ENCODE measurements around the gene NRN1.

Gene NRN1

GRCh38 chr6:5996714-5997419 is 9.9 kb downstream of the NRN1 start:
- peaks cover 15% of the 10 kb centered on the region for H3K9me3 ChIP-seq (ENCODE audit: insufficient read depth, low read depth, low read length)
- H3K36me3 ChIP-seq (ENCODE audit: control insufficient read depth in 1 of 2, insufficient read depth in 2 of 2, low read length in 2 of 2): no peaks in the 10 kb centered on the region
- H2BK5ac ChIP-seq (ENCODE audit: low read depth, low read length, poor library complexity): no peak overlapping the region
- no peaks in the 10 kb centered on the region for H3K79me2 ChIP-seq (ENCODE audit: control insufficient read depth, insufficient read depth, low read length, poor library complexity)
- no peak overlapping the region for H2BK120ac ChIP-seq (ENCODE audit: insufficient read depth, low read length, poor library complexity)
- no peak overlapping the region for H3K18ac ChIP-seq (ENCODE audit: low read length)
- peak; percentile 47 to 64 for DNase-seq
- no peak overlapping the region for H4K12ac ChIP-seq (ENCODE audit: low read depth, low read length)
- peak overlapping the region; percentile 57 for H3K4me3 ChIP-seq (ENCODE audit: low read depth, low read length)
- no peak overlapping the region for H2BK12ac ChIP-seq (ENCODE audit: low read length)
- H3K27ac ChIP-seq (ENCODE audit: low read depth, low read length): no peak overlapping the region
- no CpG with 5 or more reads among the region's 48 CpGs for WGBS (ENCODE audit: extremely low coverage, insufficient coverage, insufficient read length)
- no peak overlapping the region for H4K8ac ChIP-seq (ENCODE audit: low read depth, low read length)
- peaks cover 3 to 12% of the 10 kb centered on the region in 2 experiments for H3K4me1 ChIP-seq (ENCODE audit: control insufficient read depth in 1 of 2, insufficient read depth in 2 of 2, low read length in 2 of 2)
- H3K9ac ChIP-seq (ENCODE audit: low read length): no peak overlapping the region
- no peaks in the 10 kb centered on the region for H3K79me1 ChIP-seq (ENCODE audit: low read length)
- H2AK5ac ChIP-seq (ENCODE audit: low read length): no peak overlapping the region
- H3K23ac ChIP-seq (ENCODE audit: low read length): no peak overlapping the region
- peak overlapping the region; percentile 85 for H3K4me2 ChIP-seq (ENCODE audit: low read length)
- peaks cover 88% of the 10 kb centered on the region for H3K27me3 ChIP-seq (ENCODE audit: insufficient read depth, low read length)
- H3K4ac ChIP-seq (ENCODE audit: low read depth, low read length): no peak overlapping the region
- no peak overlapping the region for H3K14ac ChIP-seq (ENCODE audit: low read length)
- no peak overlapping the region for H4K91ac ChIP-seq (ENCODE audit: low read depth, low read length)
- H2AFZ ChIP-seq (ENCODE audit: insufficient read depth, low read length, poor library complexity): peak overlapping the region; percentile 40

GRCh38 chr6:5995949-5996713 is 10.6 kb downstream of the NRN1 start:
- H3K27me3 ChIP-seq (ENCODE audit: insufficient read depth, low read length): peaks cover 80% of the 10 kb centered on the region
- no CpG with 5 or more reads among the region's 41 CpGs for WGBS (ENCODE audit: extremely low coverage, insufficient coverage, insufficient read length)
- H3K79me1 ChIP-seq (ENCODE audit: low read length): no peaks in the 10 kb centered on the region
- H2AFZ ChIP-seq (ENCODE audit: insufficient read depth, low read length, poor library complexity): peak overlapping the region; percentile 33
- H3K4ac ChIP-seq (ENCODE audit: low read depth, low read length): no peak overlapping the region
- no peak overlapping the region for H3K27ac ChIP-seq (ENCODE audit: low read depth, low read length)
- no peak overlapping the region for H3K18ac ChIP-seq (ENCODE audit: low read length)
- H4K12ac ChIP-seq (ENCODE audit: low read depth, low read length): no peak overlapping the region
- no peak overlapping the region for H3K14ac ChIP-seq (ENCODE audit: low read length)
- no peak overlapping the region for H3K9ac ChIP-seq (ENCODE audit: low read length)
- no peak overlapping the region for H4K91ac ChIP-seq (ENCODE audit: low read depth, low read length)
- peak overlapping the region; percentile 85 for H3K4me2 ChIP-seq (ENCODE audit: low read length)
- no peaks in the 10 kb centered on the region for H3K36me3 ChIP-seq (ENCODE audit: control insufficient read depth in 1 of 2, insufficient read depth in 2 of 2, low read length in 2 of 2)
- no peak overlapping the region for H2BK12ac ChIP-seq (ENCODE audit: low read length)
- no peak overlapping the region for H2BK5ac ChIP-seq (ENCODE audit: low read depth, low read length, poor library complexity)
- H2AK5ac ChIP-seq (ENCODE audit: low read length): no peak overlapping the region
- no peak overlapping the region for H3K4me3 ChIP-seq (ENCODE audit: low read depth, low read length)
- H2BK120ac ChIP-seq (ENCODE audit: insufficient read depth, low read length, poor library complexity): no peak overlapping the region
- H3K4me1 ChIP-seq (ENCODE audit: control insufficient read depth in 1 of 2, insufficient read depth in 2 of 2, low read length in 2 of 2): peaks cover 3 to 12% of the 10 kb centered on the region in 2 experiments
- no peaks in the 10 kb centered on the region for H3K79me2 ChIP-seq (ENCODE audit: control insufficient read depth, insufficient read depth, low read length, poor library complexity)
- DNase-seq: peak; percentile 49 to 66
- H4K8ac ChIP-seq (ENCODE audit: low read depth, low read length): no peak overlapping the region
- H3K23ac ChIP-seq (ENCODE audit: low read length): no peak overlapping the region
- H3K9me3 ChIP-seq (ENCODE audit: insufficient read depth, low read depth, low read length): peaks cover 14% of the 10 kb centered on the region

- no peak overlapping the region for H2AK5ac ChIP-seq (ENCODE audit: low read length)
- H3K79me2 ChIP-seq (ENCODE audit: control insufficient read depth, insufficient read depth, low read length, poor library complexity): no peaks in the 10 kb centered on the region
- peak overlapping the region; percentile 54 for H3K23ac ChIP-seq (ENCODE audit: low read length)
- no peak overlapping the region for H4K8ac ChIP-seq (ENCODE audit: low read depth, low read length)
- no peak overlapping the region for H2AFZ ChIP-seq (ENCODE audit: insufficient read depth, low read length, poor library complexity)
- H3K4me1 ChIP-seq (ENCODE audit: control insufficient read depth in 1 of 2, insufficient read depth in 2 of 2, low read length in 2 of 2): peaks cover 3 to 12% of the 10 kb centered on the region in 2 experiments
- no peak overlapping the region for H2BK120ac ChIP-seq (ENCODE audit: insufficient read depth, low read length, poor library complexity)
- no peak overlapping the region for H2BK5ac ChIP-seq (ENCODE audit: low read depth, low read length, poor library complexity)
- H4K91ac ChIP-seq (ENCODE audit: low read depth, low read length): no peak overlapping the region
- no CpG with 5 or more reads among the region's 10 CpGs for WGBS (ENCODE audit: extremely low coverage, insufficient coverage, insufficient read length)
- H3K4me3 ChIP-seq (ENCODE audit: low read depth, low read length): peak overlapping the region; percentile 18
- peaks cover 14% of the 10 kb centered on the region for H3K9me3 ChIP-seq (ENCODE audit: insufficient read depth, low read depth, low read length)
- no peak for DNase-seq
- no peak overlapping the region for H4K12ac ChIP-seq (ENCODE audit: low read depth, low read length)
- H3K27me3 ChIP-seq (ENCODE audit: insufficient read depth, low read length): peaks cover 75% of the 10 kb centered on the region
- H3K9ac ChIP-seq (ENCODE audit: low read length): no peak overlapping the region
- H3K4ac ChIP-seq (ENCODE audit: low read depth, low read length): no peak overlapping the region
- H2BK12ac ChIP-seq (ENCODE audit: low read length): no peak overlapping the region
- no peak overlapping the region for H3K18ac ChIP-seq (ENCODE audit: low read length)
- H3K4me2 ChIP-seq (ENCODE audit: low read length): peak overlapping the region; percentile 85
- H3K36me3 ChIP-seq (ENCODE audit: control insufficient read depth in 1 of 2, insufficient read depth in 2 of 2, low read length in 2 of 2): no peaks in the 10 kb centered on the region
- no peak overlapping the region for H3K14ac ChIP-seq (ENCODE audit: low read length)
- no peaks in the 10 kb centered on the region for H3K79me1 ChIP-seq (ENCODE audit: low read length)
- no peak overlapping the region for H3K27ac ChIP-seq (ENCODE audit: low read depth, low read length)
Observed at GRCh38 chr6:5995658-5995948, 11.1 kb downstream of the NRN1 start.

- no peak overlapping the region for H2BK5ac ChIP-seq (ENCODE audit: low read depth, low read length, poor library complexity)
- H3K4me1 ChIP-seq (ENCODE audit: control insufficient read depth in 1 of 2, insufficient read depth in 2 of 2, low read length in 2 of 2): peaks cover 3 to 12% of the 10 kb centered on the region in 2 experiments
- peak overlapping the region; percentile 18 for H3K4me3 ChIP-seq (ENCODE audit: low read depth, low read length)
- H3K9me3 ChIP-seq (ENCODE audit: insufficient read depth, low read depth, low read length): peaks cover 12% of the 10 kb centered on the region
- H3K4ac ChIP-seq (ENCODE audit: low read depth, low read length): no peak overlapping the region
- H3K14ac ChIP-seq (ENCODE audit: low read length): no peak overlapping the region
- H2AK5ac ChIP-seq (ENCODE audit: low read length): no peak overlapping the region
- no peak overlapping the region for H3K4me2 ChIP-seq (ENCODE audit: low read length)
- H4K8ac ChIP-seq (ENCODE audit: low read depth, low read length): no peak overlapping the region
- no peaks in the 10 kb centered on the region for H3K36me3 ChIP-seq (ENCODE audit: control insufficient read depth in 1 of 2, insufficient read depth in 2 of 2, low read length in 2 of 2)
- H3K27me3 ChIP-seq (ENCODE audit: insufficient read depth, low read length): peaks cover 71% of the 10 kb centered on the region
- H3K79me1 ChIP-seq (ENCODE audit: low read length): no peaks in the 10 kb centered on the region
- no peak overlapping the region for H4K91ac ChIP-seq (ENCODE audit: low read depth, low read length)
- no peak overlapping the region for H3K18ac ChIP-seq (ENCODE audit: low read length)
- H3K27ac ChIP-seq (ENCODE audit: low read depth, low read length): no peak overlapping the region
- no peak overlapping the region for H2AFZ ChIP-seq (ENCODE audit: insufficient read depth, low read length, poor library complexity)
- no peak overlapping the region for H2BK120ac ChIP-seq (ENCODE audit: insufficient read depth, low read length, poor library complexity)
- H3K79me2 ChIP-seq (ENCODE audit: control insufficient read depth, insufficient read depth, low read length, poor library complexity): no peaks in the 10 kb centered on the region
- DNase-seq: no peak
- peak overlapping the region; percentile 54 for H3K23ac ChIP-seq (ENCODE audit: low read length)
- no peak overlapping the region for H3K9ac ChIP-seq (ENCODE audit: low read length)
- H2BK12ac ChIP-seq (ENCODE audit: low read length): no peak overlapping the region
- H4K12ac ChIP-seq (ENCODE audit: low read depth, low read length): no peak overlapping the region
- no CpG with 5 or more reads among the region's 26 CpGs for WGBS (ENCODE audit: extremely low coverage, insufficient coverage, insufficient read length)
Observed at GRCh38 chr6:5994999-5995657, 11.6 kb downstream of the NRN1 start.
